MM.1S (cell line): ENCODE results near the gene CABCOCO1.

Experiments
- CTCF ChIP-seq: fragments of 300-600 bp; sonication (generic); IDR thresholded peaks from 2 replicates; pipeline ENCODE4 v1.5.1; 2016; ENCODE audit warnings: antibody characterized with exemption, low read length, mixed read lengths
- EZH2 ChIP-seq: fragments of 300-600 bp; sonication (generic); optimal IDR thresholded peaks from 2 replicates; pipeline ENCODE3; 2017; ENCODE audit warnings: low read depth, mild to moderate bottlenecking, antibody characterized with exemption, low read length, mixed read lengths
- EZH2phosphoT487 ChIP-seq: fragments of 300-600 bp; sonication (generic); IDR thresholded peaks from 2 replicates; pipeline ENCODE4 v1.6.1; 2018; ENCODE audit warnings: antibody characterized with exemption, low read length

- TF ChIP-seq CTCF (no peak), EZH2phosphoT487 (no peak), EZH2 (no peak)
Measured at GRCh38 chr10:61663466-61663865, 737 bp downstream of the CABCOCO1 start.
